Ureter (tissue), 1 donor: ENCODE results near the gene SUMO2. TPM values are rescaled to one million over a fixed set of nuclear protein-coding genes. Genes with fewer than 3 reads are reported as not detected.
"Not testable (repeated sequence)": the region's sequence is repeated elsewhere in the genome, so short reads cannot be mapped to it uniquely, and the experiment has no call there.

ENCODE experiments used
- DNase-seq: peaks from one replicate; pipeline ENCODE4 v3.0.0-alpha.2; 2020; ENCODE audit warnings: low spot score
- total RNA-seq: library from RNA; stranded (reverse); gene quantifications from one replicate; pipeline ENCODE4 v1.2.4, GENCODE V29; 2023
- donor health status: DM: yes; HTN: yes; CAD: no.

SUMO2 gene
- total RNA-seq, 1 donor from 2014 or later, result 326 TPM

- DNase-seq, result no peak
These were observed 37.8 kb downstream of the SUMO2 start for GRCh38 chr17:75144816-75145512.

GRCh38 chr17:75142236-75142971 is 40.4 kb downstream of the SUMO2 start:
- no peak for DNase-seq

DNA sequence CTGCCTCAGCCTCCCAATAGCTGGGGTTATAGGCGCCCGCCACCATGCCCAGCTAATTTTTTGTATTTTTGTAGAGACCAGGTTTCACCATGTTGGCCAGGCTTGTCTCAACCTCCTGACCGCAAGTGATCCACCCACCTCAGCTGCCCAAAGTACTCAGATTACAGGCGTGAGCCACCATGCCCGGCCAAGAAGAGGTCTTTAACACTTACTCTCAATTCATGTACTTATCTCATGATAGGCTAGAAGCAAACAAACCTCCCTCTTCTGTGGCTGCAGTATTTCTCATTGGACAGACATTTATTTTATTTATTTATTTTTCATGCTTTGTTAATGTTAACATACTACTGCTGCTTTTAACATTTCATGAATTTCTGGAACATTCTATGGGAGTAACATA is 44.2 kb downstream of the SUMO2 start:
- no peak for DNase-seq

DNA sequence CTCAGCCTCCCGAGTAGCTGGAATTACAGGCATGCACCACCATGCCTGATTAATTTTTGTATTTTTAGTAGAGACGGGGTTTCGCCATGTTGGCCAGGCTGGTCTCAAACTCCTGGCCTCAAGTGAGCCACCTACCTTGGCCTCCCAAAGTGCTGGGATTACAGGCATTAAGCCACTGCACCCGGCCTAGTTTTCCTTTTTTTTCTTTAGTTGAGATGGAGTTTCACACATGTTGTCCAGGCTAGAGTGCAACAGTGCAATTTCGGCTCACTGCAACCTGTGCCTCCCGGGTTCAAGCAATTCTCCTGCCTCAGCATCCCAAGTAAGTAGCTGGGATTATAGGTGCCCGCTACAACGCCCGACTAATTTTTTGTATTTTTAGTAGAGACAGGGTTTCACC is 45.0 kb downstream of the SUMO2 start:
- not testable (repeated sequence) for DNase-seq

GRCh38 chr17:75135946-75136345 is 46.8 kb downstream of the SUMO2 start:
- DNase-seq, result no peak

GRCh38 chr17:75135452-75135851 is 47.3 kb downstream of the SUMO2 start:
- no peak for DNase-seq

DNA sequence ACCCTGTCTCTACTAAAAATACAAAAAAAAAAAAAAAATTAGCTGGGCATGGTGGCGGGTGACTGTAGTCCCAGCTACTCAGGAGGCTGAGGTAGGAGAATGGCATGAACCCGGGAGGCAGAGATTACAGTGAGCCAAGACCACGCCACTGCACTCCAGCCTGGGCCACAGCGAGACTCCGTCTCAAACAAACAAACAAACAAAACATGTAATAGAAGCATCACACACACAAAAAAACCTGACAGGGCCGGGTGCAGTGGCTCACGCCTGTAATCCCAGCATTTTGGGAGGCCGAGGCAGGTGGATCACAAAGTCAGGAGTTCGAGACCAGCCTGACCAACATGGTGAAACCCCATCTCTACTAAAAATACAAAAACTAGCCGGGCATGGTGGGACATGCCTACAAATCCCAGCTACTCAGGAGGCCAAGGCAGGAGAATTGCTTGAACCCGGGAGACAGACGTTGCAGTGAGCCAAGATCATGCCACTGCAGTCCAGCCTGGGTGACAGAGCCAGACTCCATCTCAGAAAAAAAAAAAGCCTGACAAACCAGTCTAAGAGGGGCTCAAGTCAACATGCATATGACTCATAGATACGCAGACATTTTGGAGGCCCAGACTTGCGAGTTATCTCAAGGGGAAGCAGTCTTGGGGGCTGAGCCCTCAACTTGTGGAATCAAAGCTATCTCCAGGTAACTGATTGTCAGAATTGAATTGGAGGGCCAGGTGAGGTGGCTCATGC is 49.0 kb downstream of the SUMO2 start:
- DNase-seq, result not testable (repeated sequence)

DNA sequence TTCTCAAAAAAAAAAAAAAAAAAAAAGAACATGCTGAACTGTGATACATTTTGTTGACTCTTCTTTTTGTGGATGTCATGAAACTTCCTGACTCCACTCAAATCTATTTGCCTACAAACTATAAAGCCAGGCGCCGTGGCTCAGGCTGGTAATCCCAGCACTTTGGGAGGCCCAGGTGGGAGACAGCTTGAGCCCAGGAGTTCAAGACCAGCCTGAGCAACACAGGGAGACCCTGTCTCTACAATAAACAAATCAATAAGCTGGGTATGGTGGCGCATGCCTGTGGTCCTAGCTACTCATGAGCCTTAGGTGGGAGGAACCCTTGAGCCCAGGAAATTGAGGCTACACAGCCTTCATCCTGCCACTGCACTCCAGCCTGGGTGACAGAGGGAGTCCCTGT is 49.8 kb downstream of the SUMO2 start:
- DNase-seq, result no peak

- DNase-seq, result not testable (repeated sequence)
These were observed 50.5 kb downstream of the SUMO2 start for GRCh38 chr17:75132018-75133000.

- peak; percentile 86 for DNase-seq
These were observed 51.3 kb downstream of the SUMO2 start, which contains the start of gene NT5C for GRCh38 chr17:75131278-75132017. Gene NT5C, minus strand, starts transcription at chr17:75131742. Its CDS starts 35 bp downstream, at chr17:75131707.

- no peak for DNase-seq
These were observed 52.0 kb downstream of the SUMO2 start for GRCh38 chr17:75130632-75131277.

- DNase-seq, result no peak
These were observed 52.6 kb downstream of the SUMO2 start for GRCh38 chr17:75130059-75130631.

GRCh38 chr17:75129576-75129975 is 53.2 kb downstream of the SUMO2 start:
- no peak for DNase-seq

DNA sequence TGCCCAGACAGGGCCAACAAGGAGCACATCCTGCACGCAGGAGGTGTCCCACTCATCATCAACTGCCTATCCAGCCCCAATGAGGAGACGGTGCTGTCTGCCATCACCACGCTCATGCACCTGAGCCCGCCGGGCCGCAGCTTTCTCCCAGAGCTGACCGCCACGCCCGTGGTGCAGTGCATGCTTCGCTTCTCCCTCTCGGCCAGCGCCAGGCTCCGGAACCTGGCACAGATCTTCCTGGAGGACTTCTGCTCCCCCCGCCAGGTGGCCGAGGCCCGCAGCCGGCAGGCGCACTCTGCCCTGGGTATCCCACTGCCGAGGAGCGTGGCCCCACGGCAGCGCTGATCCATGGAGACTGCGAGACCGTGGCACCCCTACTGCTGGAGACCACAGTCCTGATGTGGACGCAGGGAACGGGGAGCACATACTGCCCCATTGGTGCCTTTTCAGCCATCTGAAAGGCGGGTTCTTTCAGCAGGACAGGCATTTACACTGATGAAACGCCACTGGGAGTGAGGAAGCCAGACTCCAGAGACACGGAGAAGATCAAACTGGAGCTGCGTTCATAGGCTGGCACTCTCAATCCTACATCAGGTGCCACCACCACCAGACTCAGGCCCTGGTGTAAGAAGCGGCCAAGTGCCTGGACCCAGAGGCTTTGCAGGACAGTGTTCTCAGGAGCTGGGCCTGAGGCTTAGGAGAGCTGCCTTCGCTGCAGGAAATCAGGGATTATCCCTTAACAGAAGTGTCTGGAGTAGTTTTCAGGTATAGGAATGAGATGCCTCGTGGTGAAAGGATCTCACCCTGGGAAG is 53.9 kb downstream of the SUMO2 start:
- no peak for DNase-seq

GRCh38 chr17:75127936-75128335 is 54.8 kb downstream of the SUMO2 start:
- DNase-seq, result not testable (repeated sequence)

- no peak for DNase-seq
These were observed 55.8 kb downstream of the SUMO2 start for GRCh38 chr17:75126954-75127353.

GRCh38 chr17:75125984-75126383 is 56.8 kb downstream of the SUMO2 start:
- no peak for DNase-seq

DNA sequence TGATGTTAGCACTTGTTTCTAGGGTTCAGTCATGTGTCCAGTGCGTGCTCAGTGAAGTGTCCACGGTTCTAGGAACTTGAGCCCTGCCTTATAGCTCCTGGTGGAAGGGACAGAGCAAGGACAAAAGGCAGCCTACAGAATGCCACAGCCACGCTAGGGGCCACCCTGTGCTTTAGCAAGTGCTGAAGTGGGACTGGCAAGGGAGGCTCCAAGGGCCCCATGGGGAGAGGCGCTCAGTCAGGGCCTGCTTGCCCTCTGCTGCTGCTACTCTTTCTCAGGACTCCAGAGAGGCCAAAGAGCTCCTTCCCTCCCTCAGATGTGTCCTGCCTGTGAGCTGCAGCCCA is 58.0 kb downstream of the SUMO2 start:
- no peak for DNase-seq
